IMR-90 (cell line): ENCODE data around the gene AXIN1. TPM values are rescaled to one million over a fixed set of nuclear protein-coding genes. Genes with fewer than 3 reads are reported as not detected.

Source experiments
- ATAC-seq: fragments of 200-7000 bp; cut with Tn5 transposase; 2 replicates; pipeline ENCODE4 v1.9.1; 2020; ENCODE audit warnings: low read depth, mild to moderate bottlenecking, moderate library complexity
- BruUV-seq: library from RNA; stranded (reverse); fragments of 400-500 nt; replicated peaks from 2 replicates; lab custom pipeline; 2021; lab: Mats Ljungman, UMichigan
- CTCF ChIA-PET: fragments of 300-600 bp; formaldehyde crosslinking; extraction: SDS; loops from one replicate; lab custom pipeline; 2021; ENCODE audit warnings: antibody characterized with exemption; lab: Yijun Ruan, JAX
- POLR2A ChIA-PET: fragments of 300-600 bp; sonication (Branson Sonifier 250); formaldehyde crosslinking; loops from one replicate; lab custom pipeline; 2022; ENCODE audit warnings: antibody characterized with exemption; ENCODE audit not compliant: unreplicated experiment; lab: Charles Lee
- DNase-seq: peaks from one replicate; pipeline ENCODE4 v3.0.0; 2013
- H2AFZ ChIP-seq: replicated peaks from 2 replicates; pipeline ENCODE3; 2013; ENCODE audit warnings: low read length, mild to moderate bottlenecking; ENCODE audit not compliant: poor library complexity
- H2AK5ac ChIP-seq: 2 replicates; pipeline ENCODE4 v1.6.1; 2013; ENCODE audit warnings: low read depth, low read length, inconsistent platforms
- H2AK9ac ChIP-seq: replicated peaks from 2 replicates; pipeline ENCODE3; 2013; ENCODE audit warnings: mild to moderate bottlenecking, low read depth, low read length, moderate library complexity; ENCODE audit not compliant: poor library complexity
- H2BK120ac ChIP-seq: 2 replicates; pipeline ENCODE4 v1.6.1; 2013; ENCODE audit warnings: low read depth, low read length, inconsistent platforms
- H2BK15ac ChIP-seq: 3 replicates; pipeline ENCODE4 v1.6.1; 2013; ENCODE audit warnings: low read depth, low read length, inconsistent platforms
- H2BK20ac ChIP-seq: 2 replicates; pipeline ENCODE4 v1.6.1; 2013; ENCODE audit warnings: low read depth, mild to moderate bottlenecking, inconsistent platforms, low read length, moderate library complexity
- H2BK5ac ChIP-seq: 2 replicates; pipeline ENCODE4 v1.6.1; 2013; ENCODE audit warnings: mild to moderate bottlenecking, low read depth, low read length, inconsistent platforms; ENCODE audit not compliant: poor library complexity, severe bottlenecking
- H3K14ac ChIP-seq: replicated peaks from 2 replicates; pipeline ENCODE4 v1.6.1; 2013; ENCODE audit warnings: low read depth, low read length, inconsistent platforms
- H3K18ac ChIP-seq: 2 replicates; pipeline ENCODE4 v1.6.1; 2013; ENCODE audit warnings: low read depth, low read length, control low read depth
- H3K23ac ChIP-seq: 2 replicates; pipeline ENCODE4 v1.6.1; 2013; ENCODE audit warnings: low read depth, low read length, inconsistent platforms
- H3K27ac ChIP-seq: 2 replicates; pipeline ENCODE4 v1.5.1; 2013; ENCODE audit warnings: mild to moderate bottlenecking, control low read depth, low read length; ENCODE audit not compliant: insufficient read depth
- H3K27me3 ChIP-seq: 2 replicates; pipeline ENCODE4 v1.6.1; 2013; ENCODE audit warnings: low read length; ENCODE audit not compliant: control insufficient read depth, insufficient read depth
- H3K36me3 ChIP-seq: 2 replicates; pipeline ENCODE4 v1.6.1; 2013; ENCODE audit warnings: low read length, mixed read lengths; ENCODE audit not compliant: control insufficient read depth, insufficient read depth
- H3K4ac ChIP-seq: 2 replicates; pipeline ENCODE4 v1.6.1; 2013; ENCODE audit warnings: low read depth, low read length, inconsistent platforms
- H3K4me1 ChIP-seq: 2 replicates; pipeline ENCODE4 v1.6.1; 2013; ENCODE audit warnings: low read length, mixed read lengths; ENCODE audit not compliant: control insufficient read depth, insufficient read depth
- H3K4me2 ChIP-seq: 2 replicates; pipeline ENCODE4 v1.6.1; 2013; ENCODE audit warnings: low read depth, mild to moderate bottlenecking, control low read depth, low read length, moderate library complexity
- H3K4me3 ChIP-seq: 2 replicates; pipeline ENCODE4 v1.5.1; 2013; ENCODE audit warnings: low read depth, mild to moderate bottlenecking, control low read depth, low read length, moderate library complexity; ENCODE audit not compliant: insufficient read depth
- H3K56ac ChIP-seq: 2 replicates; pipeline ENCODE4 v1.6.1; 2013; ENCODE audit warnings: low read length, inconsistent platforms; ENCODE audit not compliant: insufficient read depth; ENCODE audit errors: extremely low read depth
- H3K79me1 ChIP-seq, 2 experiments: 2 replicates each; pipeline ENCODE4 v1.6.1; 2013; ENCODE audit warnings: low read length in 2 of 2, inconsistent platforms in 1 of 2, low read depth in 1 of 2
- H3K9ac ChIP-seq: 2 replicates; pipeline ENCODE4 v1.6.1; 2013; ENCODE audit warnings: low read depth, low read length, control low read depth
- H3K9me1 ChIP-seq: 2 replicates; pipeline ENCODE4 v1.6.1; 2013; ENCODE audit warnings: low read length, inconsistent platforms; ENCODE audit not compliant: insufficient read depth
- H3K9me3 ChIP-seq: 2 replicates; pipeline ENCODE4 v1.6.1; 2013; ENCODE audit warnings: low read length; ENCODE audit not compliant: control insufficient read depth, insufficient read depth
- H4K20me1 ChIP-seq: 2 replicates; pipeline ENCODE4 v1.6.1; 2013; ENCODE audit warnings: low read length, inconsistent platforms; ENCODE audit not compliant: insufficient read depth
- H4K5ac ChIP-seq: 2 replicates; pipeline ENCODE4 v1.6.1; 2013; ENCODE audit warnings: mild to moderate bottlenecking, low read depth, low read length, control low read depth
- H4K8ac ChIP-seq, 2 experiments: 2 replicates each; pipeline ENCODE4 v1.6.1; 2013; ENCODE audit warnings: low read depth in 2 of 2, low read length in 2 of 2, control low read depth in 1 of 2, inconsistent platforms in 1 of 2
- H4K91ac ChIP-seq: 2 replicates; pipeline ENCODE4 v1.6.1; 2013; ENCODE audit warnings: low read depth, low read length, inconsistent platforms; ENCODE audit not compliant: insufficient read depth
- BHLHE40 ChIP-seq: fragments of 150-350 bp; IDR thresholded peaks from 2 replicates; pipeline ENCODE4 v1.6.1; 2016; ENCODE audit warnings: mild to moderate bottlenecking, low read depth, low read length
- CEBPB ChIP-seq: IDR thresholded peaks from 2 replicates; pipeline ENCODE4 v1.6.1; 2012; ENCODE audit warnings: low read depth, low read length, improper control_type of control experiment
- CHD1 ChIP-seq: IDR thresholded peaks from 2 replicates; pipeline ENCODE4 v1.6.1; 2012; ENCODE audit warnings: low read depth, low read length, improper control_type of control experiment
- FOS ChIP-seq: fragments of 150-350 bp; IDR thresholded peaks from 2 replicates; pipeline ENCODE4 v1.6.1; 2016; ENCODE audit warnings: low read depth, low read length
- MAFK ChIP-seq: IDR thresholded peaks from 2 replicates; pipeline ENCODE4 v1.6.1; 2012; ENCODE audit warnings: low read depth, low read length, improper control_type of control experiment
- MAZ ChIP-seq: IDR thresholded peaks from 2 replicates; pipeline ENCODE4 v1.6.1; 2012; ENCODE audit warnings: low read depth, mild to moderate bottlenecking, low read length, improper control_type of control experiment, moderate library complexity, borderline replicate concordance
- MXI1 ChIP-seq: IDR thresholded peaks from 2 replicates; pipeline ENCODE4 v1.6.1; 2012; ENCODE audit warnings: low read depth, mild to moderate bottlenecking, low read length, moderate library complexity, borderline replicate concordance
- NFE2L2 ChIP-seq: fragments of 150-350 bp; IDR thresholded peaks from 2 replicates; pipeline ENCODE4 v1.6.1; 2016; ENCODE audit warnings: low read depth, mild to moderate bottlenecking, low read length
- POLR2A ChIP-seq: IDR thresholded peaks from 2 replicates; pipeline ENCODE4 v1.6.1; 2012; ENCODE audit warnings: mild to moderate bottlenecking, low read depth, low read length
- RAD21 ChIP-seq: IDR thresholded peaks from 2 replicates; pipeline ENCODE4 v1.6.1; 2012; ENCODE audit warnings: low read length, improper control_type of control experiment
- RCOR1 ChIP-seq: IDR thresholded peaks from 2 replicates; pipeline ENCODE4 v1.6.1; 2012; ENCODE audit warnings: mild to moderate bottlenecking, low read length, improper control_type of control experiment; ENCODE audit not compliant: insufficient replicate concordance
- RFX5 ChIP-seq: IDR thresholded peaks from 2 replicates; pipeline ENCODE4 v1.8.0; 2012; ENCODE audit warnings: low read depth, mild to moderate bottlenecking, low read length, moderate library complexity
- SMC3 ChIP-seq: fragments of 150-350 bp; IDR thresholded peaks from 2 replicates; pipeline ENCODE4 v1.6.1; 2016; ENCODE audit warnings: low read depth, mild to moderate bottlenecking, antibody characterized with exemption, low read length, moderate library complexity
- WGBS, 2 experiments: methylation state at CpG; one replicate each; pipeline versions ENCODE4 v1.1.5 to v1.1.7; 2013; ENCODE audit warnings: missing lambda C conversion rate in 2 of 2; ENCODE audit not compliant: insufficient read length in 1 of 2; ENCODE audit errors: extremely low coverage in 2 of 2; 5-methylcytosine and 5-hydroxymethylcytosine counted together
- dilution Hi-C: fragments of 300-500 bp; cut with HindIII; formaldehyde crosslinking; loops from one replicate; pipeline ENCODE4 v1.14.3; 2018; ENCODE audit warnings: low sequenced_read_pairs; ENCODE audit not compliant: unreplicated experiment
- in situ Hi-C: fragments of 300-500 bp; cut with MboI; formaldehyde crosslinking; loops from 3 replicates; pipeline ENCODE4 v1.14.3; 2019; ENCODE audit warnings: low sequenced_read_pairs, inconsistent platforms, mixed read lengths
- intact Hi-C: fragments of 100-400 bp; cut with micrococcal nuclease; formaldehyde crosslinking; loops from 2 replicates; pipeline ENCODE4 v1.10.0; 2022
- polyA plus RNA-seq, 3 experiments: library from polyadenylated mRNA; depleted of rRNA; stranded (reverse); fragments of >200 nt; gene quantifications; 2 replicates each; pipeline ENCODE4 v1.2.3, GENCODE V29; 2012; ENCODE audit warnings: low replicate concordance in 1 of 3
- total RNA-seq: library from RNA; depleted of rRNA; stranded (reverse); fragments of >200 nt; gene quantifications from 2 replicates; pipeline ENCODE4 v1.2.3, GENCODE V29; 2012
- TF ChIP-seq, protein P1 (sequence below): fragments of 150-350 bp; IDR thresholded peaks from 2 replicates; pipeline ENCODE4 v1.6.1; 2017; ENCODE audit warnings: mild to moderate bottlenecking, antibody characterized with exemption, low read length, low read depth
- TF ChIP-seq, protein P2 (sequence below): fragments of 150-350 bp; IDR thresholded peaks from 2 replicates; pipeline ENCODE4 v1.6.1; 2016; ENCODE audit warnings: low read depth, mild to moderate bottlenecking, low read length, moderate library complexity, borderline replicate concordance
- TF ChIP-seq, protein P3 (sequence below): conservative IDR thresholded peaks from 2 replicates; pipeline ENCODE4 v1.5.1; 2012; ENCODE audit warnings: mild to moderate bottlenecking, low read depth, low read length, improper control_type of control experiment

The AXIN1 gene
- total and polyA plus RNA-seq, 2 of the 4 experiments (the other 2 are of a cell fraction): 10.9 to 14.2 TPM

DNA sequence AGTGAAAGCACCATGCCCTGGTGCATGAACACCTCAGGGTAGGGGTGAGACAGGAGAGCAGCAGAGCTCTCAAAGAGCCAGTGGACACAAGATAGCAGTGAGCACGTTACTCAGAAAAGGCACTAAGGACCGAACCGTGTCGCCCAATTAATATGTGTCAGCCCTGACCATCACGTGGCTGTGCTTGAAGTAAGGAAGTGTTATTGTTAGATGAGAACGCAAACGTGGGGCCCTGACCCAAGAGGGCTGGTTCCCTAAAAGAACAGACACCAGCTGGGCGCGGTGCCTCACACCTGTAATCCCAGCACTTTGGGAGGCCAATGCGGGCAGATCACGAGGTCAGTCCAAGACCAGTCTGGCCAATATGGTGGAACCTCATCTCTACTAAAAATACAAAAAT lies 16.3 kb downstream of the AXIN1 start:
- CTCF ChIA-PET: no interaction called here
- Histone ChIP-seq H2BK120ac (no peak overlapping the region), H3K4ac (no peak overlapping the region), H3K4me1 (peaks cover 10% of the 10 kb centered on the region), H2BK15ac (no peak overlapping the region), H3K56ac (no peak overlapping the region), H3K4me2 (no peak overlapping the region), H3K27ac (no peak overlapping the region), H4K8ac (no peak overlapping the region), H3K9ac (no peak overlapping the region), H2AK9ac (no peak overlapping the region), H2BK5ac (no peak overlapping the region), H2BK20ac (no peak overlapping the region), H4K5ac (no peak overlapping the region), H4K20me1 (peaks cover 74% of the 10 kb centered on the region), H4K91ac (no peak overlapping the region), H3K27me3 (no peaks in the 10 kb centered on the region), H3K14ac (no peak overlapping the region), H3K36me3 (no peaks in the 10 kb centered on the region), H3K9me1 (peaks cover 26% of the 10 kb centered on the region), H2AFZ (no peak overlapping the region), H3K9me3 (no peaks in the 10 kb centered on the region), H2AK5ac (no peak overlapping the region), H3K4me3 (no peak overlapping the region), H3K79me1 (peaks cover 22 to 75% of the 10 kb centered on the region in 2 experiments), H3K18ac (no peak overlapping the region), H3K23ac (no peak overlapping the region)
- BruUV-seq: no TSS peak
- TF ChIP-seq FOS (no peak), MXI1 (no peak), CEBPB (no peak), BHLHE40 (no peak), MAFK (no peak), POLR2A (no peak), SMC3 (no peak), CHD1 (no peak), NFE2L2 (no peak), RFX5 (no peak), RCOR1 (no peak), RAD21 (no peak), MAZ (no peak)
- TF ChIP-seq, protein P1, sequence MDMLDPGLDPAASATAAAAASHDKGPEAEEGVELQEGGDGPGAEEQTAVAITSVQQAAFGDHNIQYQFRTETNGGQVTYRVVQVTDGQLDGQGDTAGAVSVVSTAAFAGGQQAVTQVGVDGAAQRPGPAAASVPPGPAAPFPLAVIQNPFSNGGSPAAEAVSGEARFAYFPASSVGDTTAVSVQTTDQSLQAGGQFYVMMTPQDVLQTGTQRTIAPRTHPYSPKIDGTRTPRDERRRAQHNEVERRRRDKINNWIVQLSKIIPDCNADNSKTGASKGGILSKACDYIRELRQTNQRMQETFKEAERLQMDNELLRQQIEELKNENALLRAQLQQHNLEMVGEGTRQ: no peak
- TF ChIP-seq, protein P2, sequence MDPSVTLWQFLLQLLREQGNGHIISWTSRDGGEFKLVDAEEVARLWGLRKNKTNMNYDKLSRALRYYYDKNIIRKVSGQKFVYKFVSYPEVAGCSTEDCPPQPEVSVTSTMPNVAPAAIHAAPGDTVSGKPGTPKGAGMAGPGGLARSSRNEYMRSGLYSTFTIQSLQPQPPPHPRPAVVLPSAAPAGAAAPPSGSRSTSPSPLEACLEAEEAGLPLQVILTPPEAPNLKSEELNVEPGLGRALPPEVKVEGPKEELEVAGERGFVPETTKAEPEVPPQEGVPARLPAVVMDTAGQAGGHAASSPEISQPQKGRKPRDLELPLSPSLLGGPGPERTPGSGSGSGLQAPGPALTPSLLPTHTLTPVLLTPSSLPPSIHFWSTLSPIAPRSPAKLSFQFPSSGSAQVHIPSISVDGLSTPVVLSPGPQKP: no peak
- TF ChIP-seq, protein P3, sequence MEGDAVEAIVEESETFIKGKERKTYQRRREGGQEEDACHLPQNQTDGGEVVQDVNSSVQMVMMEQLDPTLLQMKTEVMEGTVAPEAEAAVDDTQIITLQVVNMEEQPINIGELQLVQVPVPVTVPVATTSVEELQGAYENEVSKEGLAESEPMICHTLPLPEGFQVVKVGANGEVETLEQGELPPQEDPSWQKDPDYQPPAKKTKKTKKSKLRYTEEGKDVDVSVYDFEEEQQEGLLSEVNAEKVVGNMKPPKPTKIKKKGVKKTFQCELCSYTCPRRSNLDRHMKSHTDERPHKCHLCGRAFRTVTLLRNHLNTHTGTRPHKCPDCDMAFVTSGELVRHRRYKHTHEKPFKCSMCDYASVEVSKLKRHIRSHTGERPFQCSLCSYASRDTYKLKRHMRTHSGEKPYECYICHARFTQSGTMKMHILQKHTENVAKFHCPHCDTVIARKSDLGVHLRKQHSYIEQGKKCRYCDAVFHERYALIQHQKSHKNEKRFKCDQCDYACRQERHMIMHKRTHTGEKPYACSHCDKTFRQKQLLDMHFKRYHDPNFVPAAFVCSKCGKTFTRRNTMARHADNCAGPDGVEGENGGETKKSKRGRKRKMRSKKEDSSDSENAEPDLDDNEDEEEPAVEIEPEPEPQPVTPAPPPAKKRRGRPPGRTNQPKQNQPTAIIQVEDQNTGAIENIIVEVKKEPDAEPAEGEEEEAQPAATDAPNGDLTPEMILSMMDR: no peak
- DNase-seq (no peak), ATAC-seq (no peak)
- dilution Hi-C loops: no loop called here
- in situ Hi-C loops: no loop called here
- WGBS, 2 experiments: 94% methylated on average over 3 of the region's 11 CpGs; no CpG with 5 or more reads in 1 of the 2 experiments
- intact Hi-C loops: no loop called here
- POLR2A ChIA-PET: no interaction called here
